GM13977 (cell line): Measurements from ENCODE around the gene ITPRIPL2.
A peak's percentile ranks its signal among the peaks of the same experiment; 100 is the strongest.

Experiments used
- DNase-seq: peaks from one replicate; pipeline ENCODE4 v3.0.0; 2012; ENCODE audit warnings: low spot score
- in situ Hi-C: fragments of 300-500 bp; cut with MboI; formaldehyde crosslinking; loops from one replicate; pipeline ENCODE4 v1.12.0; 2022; ENCODE audit warnings: low sequenced_read_pairs, low pct_unique_long_range_greater_than_20kb, mixed read lengths, inconsistent platforms; ENCODE audit not compliant: unreplicated experiment
- TF ChIP-seq, protein P1 (sequence below): IDR thresholded peaks from 2 replicates; pipeline ENCODE4 v1.5.1; 2012; ENCODE audit warnings: mild to moderate bottlenecking, control low read depth; ENCODE audit not compliant: insufficient read depth; ENCODE audit errors: extremely low read depth, missing control alignments

Gene ITPRIPL2

DNA sequence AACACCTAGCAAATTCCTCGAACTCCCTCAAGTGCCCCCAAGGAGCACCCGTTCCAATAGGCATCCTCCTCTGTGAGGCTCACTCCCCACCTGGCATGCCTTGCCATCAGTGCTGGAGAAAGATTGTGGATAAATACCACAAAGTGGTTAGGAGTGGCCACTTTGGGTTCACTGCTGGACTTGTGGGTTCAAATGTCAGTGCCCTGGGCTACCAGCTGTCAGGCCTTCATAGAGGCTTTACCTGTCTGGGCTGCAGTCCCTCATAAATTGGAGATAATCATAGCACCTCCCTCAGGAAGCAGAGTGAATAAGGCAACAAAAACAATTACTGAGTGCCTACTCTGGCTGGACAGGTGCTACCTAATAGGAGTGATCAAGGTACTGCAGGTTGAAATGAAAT is 52.7 kb downstream of the ITPRIPL2 start:
- TF ChIP-seq, protein P1, sequence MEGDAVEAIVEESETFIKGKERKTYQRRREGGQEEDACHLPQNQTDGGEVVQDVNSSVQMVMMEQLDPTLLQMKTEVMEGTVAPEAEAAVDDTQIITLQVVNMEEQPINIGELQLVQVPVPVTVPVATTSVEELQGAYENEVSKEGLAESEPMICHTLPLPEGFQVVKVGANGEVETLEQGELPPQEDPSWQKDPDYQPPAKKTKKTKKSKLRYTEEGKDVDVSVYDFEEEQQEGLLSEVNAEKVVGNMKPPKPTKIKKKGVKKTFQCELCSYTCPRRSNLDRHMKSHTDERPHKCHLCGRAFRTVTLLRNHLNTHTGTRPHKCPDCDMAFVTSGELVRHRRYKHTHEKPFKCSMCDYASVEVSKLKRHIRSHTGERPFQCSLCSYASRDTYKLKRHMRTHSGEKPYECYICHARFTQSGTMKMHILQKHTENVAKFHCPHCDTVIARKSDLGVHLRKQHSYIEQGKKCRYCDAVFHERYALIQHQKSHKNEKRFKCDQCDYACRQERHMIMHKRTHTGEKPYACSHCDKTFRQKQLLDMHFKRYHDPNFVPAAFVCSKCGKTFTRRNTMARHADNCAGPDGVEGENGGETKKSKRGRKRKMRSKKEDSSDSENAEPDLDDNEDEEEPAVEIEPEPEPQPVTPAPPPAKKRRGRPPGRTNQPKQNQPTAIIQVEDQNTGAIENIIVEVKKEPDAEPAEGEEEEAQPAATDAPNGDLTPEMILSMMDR = peak; percentile 24
- in situ Hi-C loops = loop anchor here (10.0 kb wide), 1 partner anchor 82 kb away; no protein-coding TSS in a partner anchor
- DNase-seq = no peak

GRCh38 chr16:19167710-19168370 is 54.1 kb downstream of the ITPRIPL2 start, which contains the start of gene SYT17:
Gene SYT17 (plus strand): TSS chr16:19168240. CDS start chr16:19168647, 407 bp downstream.
- TF ChIP-seq, protein P1 = peak; percentile 92
- peak; percentile 94 for DNase-seq
- in situ Hi-C loops = loop anchor here (10.0 kb wide), 1 partner anchor 83 kb away; no protein-coding TSS in a partner anchor

GRCh38 chr16:19168371-19169081 is 54.8 kb downstream of the ITPRIPL2 start:
- TF ChIP-seq, protein P1 = no peak
- in situ Hi-C loops = loop anchor here (10.0 kb wide), 1 partner anchor 84 kb away; no protein-coding TSS in a partner anchor
- DNase-seq = peak; percentile 67

DNA sequence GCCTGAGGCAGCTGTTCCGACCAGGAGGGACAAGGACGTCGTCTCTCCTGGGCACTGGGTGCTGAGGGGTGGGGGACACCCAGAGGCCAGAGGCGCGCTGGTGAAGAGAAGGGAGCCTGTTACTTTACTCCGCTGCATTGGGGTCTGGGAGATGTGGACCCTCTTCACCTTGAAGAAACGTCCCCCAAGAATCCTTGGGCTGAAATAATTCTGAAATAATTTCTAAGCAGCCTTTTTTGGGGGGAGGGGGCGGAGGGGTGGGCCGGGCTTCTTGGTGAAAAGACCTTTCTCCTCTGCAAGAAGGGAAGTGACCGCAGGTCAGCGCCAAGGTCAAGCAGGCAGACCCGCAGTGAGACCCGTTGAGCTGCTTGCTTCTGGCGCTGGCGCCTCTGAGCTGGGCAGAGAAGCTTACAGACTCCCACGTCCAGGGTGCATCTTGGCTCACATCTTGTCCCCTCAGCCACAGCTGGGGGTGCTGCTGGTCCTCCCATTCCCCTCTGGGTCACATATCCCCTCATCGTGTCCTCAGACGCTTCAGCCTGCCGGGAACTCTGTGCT is 55.4 kb downstream of the ITPRIPL2 start:
- in situ Hi-C loops = loop anchor here (10.0 kb wide), 1 partner anchor 84 kb away; no protein-coding TSS in a partner anchor
- DNase-seq = no peak
- TF ChIP-seq, protein P1 = no peak

DNA sequence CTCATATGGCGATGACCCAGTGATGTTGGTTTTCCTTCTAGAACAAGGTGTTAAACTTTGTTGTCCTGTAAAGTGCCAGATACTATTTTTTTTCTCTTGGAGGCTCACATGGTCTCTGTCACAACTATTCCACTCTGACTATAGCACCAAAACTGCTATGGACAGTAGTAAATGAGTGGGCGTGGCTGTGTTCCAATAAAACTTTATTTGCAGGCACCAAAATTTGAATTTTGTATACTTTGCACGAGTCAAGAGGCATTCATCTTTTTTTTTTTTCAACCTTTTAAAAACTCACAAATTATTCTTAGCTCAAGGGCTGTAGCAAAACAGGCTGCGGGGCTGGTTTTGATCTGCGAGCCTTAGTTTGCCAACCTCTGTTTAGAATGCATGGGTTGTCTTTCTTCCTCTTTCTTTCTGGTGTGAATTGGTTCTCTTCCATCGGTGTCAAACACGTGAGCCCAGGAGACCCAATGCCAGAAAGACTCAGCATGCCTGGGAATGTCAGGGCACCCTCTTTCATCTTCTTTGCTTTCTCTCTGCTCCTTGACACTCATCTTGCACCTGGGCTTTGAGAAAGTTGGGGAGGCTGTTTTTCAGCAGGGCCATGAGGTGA is 56.4 kb downstream of the ITPRIPL2 start:
- TF ChIP-seq, protein P1 = no peak
- DNase-seq = no peak
- in situ Hi-C loops = loop anchor here (10.0 kb wide), 1 partner anchor 205 kb away; no protein-coding TSS in a partner anchor
